ENCODE results near the gene IGF2BP3. TPM values are rescaled to one million over a fixed set of nuclear protein-coding genes. Genes with fewer than 3 reads are reported as not detected.

The IGF2BP3 gene
- total RNA-seq, 3 donors from 2014 or later (not counting 1 experiment from before 2014, with no cell fraction given) = 1.4 to 2.9 TPM; not detected in 1

GRCh38 chr7:23385140-23385539 is 85.2 kb downstream of the IGF2BP3 start:
- ATAC-seq (no peak), DNase-seq (no peak)
- H3K27me3 ChIP-seq (ENCODE audit: control insufficient read depth, insufficient read depth, low read length) = no peaks in the 10 kb centered on the region
- TF ChIP-seq CTCF (IDR thresholded peaks at IDR 0.05) = no peak
- no peaks in the 10 kb centered on the region for H3K36me3 Mint-ChIP-seq
- no peak overlapping the region for H3K4me3 Mint-ChIP-seq
- H3K27ac ChIP-seq (ENCODE audit: low read length) = no peak overlapping the region
- WGBS (ENCODE audit: insufficient coverage) = no CpG with 5 or more reads among the region's 1 CpG
- no peaks in the 10 kb centered on the region for H3K4me1 ChIP-seq (ENCODE audit: control insufficient read depth, insufficient read depth, low read length)
- H3K4me3 ChIP-seq (ENCODE audit: low read length) = no peak overlapping the region
- no peak overlapping the region for H3K27ac Mint-ChIP-seq
- no peaks in the 10 kb centered on the region for H3K9me3 ChIP-seq (ENCODE audit: control insufficient read depth, insufficient read depth, low read length)
- H3K27me3 Mint-ChIP-seq (ENCODE audit: low read depth in 2 of 2) = peaks cover 11 to 15% of the 10 kb centered on the region in 2 donors
- H3K36me3 ChIP-seq (ENCODE audit: control insufficient read depth, insufficient read depth, low read length) = no peaks in the 10 kb centered on the region
- intact Hi-C loops (cut with micrococcal nuclease) = no loop called here
- H3K9me3 Mint-ChIP-seq = no peaks in the 10 kb centered on the region
- H3K4me1 Mint-ChIP-seq = no peaks in the 10 kb centered on the region

- Histone ChIP-seq H3K36me3 (ENCODE audit: control insufficient read depth, insufficient read depth, low read length) (no peaks in the 10 kb centered on the region), H3K27me3 (ENCODE audit: control insufficient read depth, insufficient read depth, low read length) (no peaks in the 10 kb centered on the region), H3K27ac (ENCODE audit: low read length) (no peak overlapping the region), H3K4me1 (ENCODE audit: control insufficient read depth, insufficient read depth, low read length) (no peaks in the 10 kb centered on the region), H3K9me3 (ENCODE audit: control insufficient read depth, insufficient read depth, low read length) (no peaks in the 10 kb centered on the region), H3K4me3 (ENCODE audit: low read length) (no peak overlapping the region)
- Mint-ChIP-seq H3K27ac (no peak overlapping the region), H3K9me3 (no peaks in the 10 kb centered on the region), H3K4me3 (no peak overlapping the region), H3K27me3 (ENCODE audit: low read depth in 2 of 2) (peaks cover 7 to 8% of the 10 kb centered on the region in 2 donors), H3K4me1 (no peaks in the 10 kb centered on the region), H3K36me3 (no peaks in the 10 kb centered on the region)
- intact Hi-C loops (cut with micrococcal nuclease) = no loop called here
- no peak for TF ChIP-seq CTCF (IDR thresholded peaks at IDR 0.05)
- 78% methylated on average over 2 of the region's 2 CpGs for WGBS (ENCODE audit: insufficient coverage)
- DNase-seq = no peak
- no peak for ATAC-seq
Observed at GRCh38 chr7:23383225-23383624, 87.1 kb downstream of the IGF2BP3 start.

GRCh38 chr7:23380961-23381360 is 89.3 kb downstream of the IGF2BP3 start:
- Histone ChIP-seq H3K27me3 (ENCODE audit: control insufficient read depth, insufficient read depth, low read length) (no peaks in the 10 kb centered on the region), H3K9me3 (ENCODE audit: control insufficient read depth, insufficient read depth, low read length) (no peaks in the 10 kb centered on the region), H3K27ac (ENCODE audit: low read length) (no peak overlapping the region), H3K4me3 (ENCODE audit: low read length) (no peak overlapping the region), H3K36me3 (ENCODE audit: control insufficient read depth, insufficient read depth, low read length) (no peaks in the 10 kb centered on the region), H3K4me1 (ENCODE audit: control insufficient read depth, insufficient read depth, low read length) (no peaks in the 10 kb centered on the region)
- ATAC-seq = no peak
- Mint-ChIP-seq H3K9me3 (no peaks in the 10 kb centered on the region), H3K4me1 (no peaks in the 10 kb centered on the region), H3K4me3 (no peak overlapping the region), H3K36me3 (no peaks in the 10 kb centered on the region), H3K27me3 (ENCODE audit: low read depth in 2 of 2) (peaks cover 6 to 8% of the 10 kb centered on the region in 2 donors), H3K27ac (no peak overlapping the region)
- no peak for TF ChIP-seq CTCF (IDR thresholded peaks at IDR 0.05)
- intact Hi-C loops (cut with micrococcal nuclease) = no loop called here
- 61% methylated on average over 3 of the region's 3 CpGs for WGBS (ENCODE audit: insufficient coverage)
- no peak for DNase-seq

- TF ChIP-seq CTCF (IDR thresholded peaks at IDR 0.05) = no peak
- Mint-ChIP-seq H3K4me1 (no peaks in the 10 kb centered on the region), H3K36me3 (no peaks in the 10 kb centered on the region), H3K4me3 (no peak overlapping the region), H3K27ac (no peak overlapping the region), H3K9me3 (no peaks in the 10 kb centered on the region), H3K27me3 (ENCODE audit: low read depth in 2 of 2) (peaks cover 6 to 8% of the 10 kb centered on the region in 2 donors)
- H3K27me3 ChIP-seq (ENCODE audit: control insufficient read depth, insufficient read depth, low read length) = no peaks in the 10 kb centered on the region
- no peak for DNase-seq
- WGBS (ENCODE audit: insufficient coverage) = 91% methylated on average over 4 of the region's 4 CpGs
- ATAC-seq = no peak
- intact Hi-C loops (cut with micrococcal nuclease) = no loop called here
- no peaks in the 10 kb centered on the region for H3K9me3 ChIP-seq (ENCODE audit: control insufficient read depth, insufficient read depth, low read length)
- H3K4me1 ChIP-seq (ENCODE audit: control insufficient read depth, insufficient read depth, low read length) = no peaks in the 10 kb centered on the region
- H3K27ac ChIP-seq (ENCODE audit: low read length) = no peak overlapping the region
- no peaks in the 10 kb centered on the region for H3K36me3 ChIP-seq (ENCODE audit: control insufficient read depth, insufficient read depth, low read length)
- H3K4me3 ChIP-seq (ENCODE audit: low read length) = no peak overlapping the region
Observed at GRCh38 chr7:23380556-23380955, 89.7 kb downstream of the IGF2BP3 start.
